GM21367 (cell line): ENCODE data around the gene MGAT5.
"Not testable (repeated sequence)": the region's sequence is repeated elsewhere in the genome, so short reads cannot be mapped to it uniquely, and the experiment has no call there.

Experiments
- ATAC-seq: cut with Tn5 transposase; IDR thresholded peaks from one replicate; pipeline ENCODE4 v1.9.1; 2021; ENCODE audit not compliant: unreplicated experiment

The MGAT5 gene

DNA sequence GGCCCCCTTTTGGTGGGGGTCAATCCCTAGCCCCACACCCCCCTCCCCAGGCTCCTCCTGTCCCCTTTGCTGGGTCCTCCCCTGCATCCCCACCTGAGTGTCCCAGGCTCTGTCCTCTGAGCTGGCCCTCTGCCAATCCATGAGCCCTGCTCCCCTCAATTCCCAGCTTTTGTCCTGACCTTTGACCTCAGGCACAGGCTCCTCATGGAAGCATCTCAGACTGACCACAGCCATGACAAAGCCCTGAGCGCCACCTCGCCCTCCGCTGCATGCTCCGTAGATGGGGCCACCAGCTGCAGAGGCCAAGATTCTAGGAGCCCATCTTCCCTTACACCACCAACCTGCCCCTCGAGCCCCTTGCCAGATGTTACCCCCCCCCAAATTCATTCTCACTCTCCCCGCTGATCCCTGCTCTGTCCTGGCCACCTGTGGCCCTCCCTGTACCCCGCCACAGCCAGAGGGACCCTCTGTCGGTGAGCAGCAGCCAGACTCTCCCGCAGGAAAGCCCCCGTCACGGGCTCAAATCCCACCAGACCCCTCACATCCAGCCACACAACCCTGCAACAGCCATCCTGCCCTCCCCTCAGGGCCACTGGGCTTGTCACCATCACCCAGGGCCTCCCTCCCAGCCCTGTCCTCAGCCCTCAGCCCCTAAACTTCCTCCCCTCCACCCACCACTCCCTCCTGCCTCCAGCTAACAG is 206.0 kb downstream of the MGAT5 start:
- no peak for ATAC-seq

DNA sequence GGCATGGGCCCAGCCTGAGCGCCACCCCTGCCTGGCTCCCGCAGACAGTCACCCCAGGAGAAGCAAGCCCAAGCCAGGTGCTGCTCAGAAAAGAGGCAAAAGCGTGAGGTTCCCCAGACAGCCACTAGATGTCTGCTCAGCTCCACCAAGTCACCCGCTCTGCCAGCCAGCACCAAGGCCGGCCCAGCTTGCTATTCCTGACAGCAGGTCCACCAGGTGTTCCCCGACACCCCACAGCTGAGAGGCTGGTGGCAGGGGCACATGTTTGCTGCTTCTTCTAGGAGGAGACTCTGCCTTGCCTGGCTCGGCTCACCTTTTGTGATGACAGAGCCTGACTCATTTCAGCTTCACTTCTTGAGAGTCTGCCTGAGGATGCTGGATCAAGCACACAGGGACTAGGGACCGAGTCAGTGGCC is 206.7 kb downstream of the MGAT5 start:
- peak; percentile 81 for ATAC-seq

DNA sequence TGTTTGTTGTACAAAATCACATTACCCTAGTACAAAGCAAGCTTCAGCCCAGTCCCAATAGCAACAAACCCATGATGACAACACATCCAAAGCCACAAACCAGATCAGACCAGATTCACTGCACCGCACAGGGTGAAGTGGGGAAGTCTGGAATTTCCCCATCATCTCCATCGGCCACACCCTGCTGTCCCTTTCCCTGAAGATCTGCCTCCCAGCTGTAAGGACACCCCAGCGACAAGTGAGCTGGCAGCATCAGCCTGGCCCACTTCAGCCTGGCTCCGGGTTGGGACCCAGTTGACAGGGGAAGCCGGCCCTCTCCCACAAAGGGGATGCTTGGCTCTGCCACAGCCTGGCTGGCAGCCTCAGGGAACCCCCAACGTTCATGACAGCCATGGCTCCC is 207.6 kb downstream of the MGAT5 start:
- ATAC-seq, result no peak

DNA sequence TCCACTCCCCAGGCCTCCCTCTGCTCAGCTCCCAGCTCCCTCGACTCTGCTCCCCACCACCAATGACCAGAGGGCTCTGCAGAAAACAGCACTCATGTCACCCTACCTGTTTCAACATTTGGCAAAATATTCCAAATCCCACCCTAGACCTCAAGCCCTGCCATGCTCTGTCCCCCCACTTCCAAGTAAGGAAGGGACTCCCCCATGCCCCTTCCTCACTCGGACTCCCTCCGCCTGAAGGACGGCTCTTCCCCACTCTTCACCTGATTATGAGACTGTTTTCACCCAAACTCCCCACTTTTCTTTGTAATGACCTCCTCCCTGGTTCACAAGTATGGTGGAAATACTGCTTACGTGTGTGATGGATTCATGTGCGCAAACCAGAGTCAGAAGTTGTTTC is 208.4 kb downstream of the MGAT5 start:
- ATAC-seq, result no peak

DNA sequence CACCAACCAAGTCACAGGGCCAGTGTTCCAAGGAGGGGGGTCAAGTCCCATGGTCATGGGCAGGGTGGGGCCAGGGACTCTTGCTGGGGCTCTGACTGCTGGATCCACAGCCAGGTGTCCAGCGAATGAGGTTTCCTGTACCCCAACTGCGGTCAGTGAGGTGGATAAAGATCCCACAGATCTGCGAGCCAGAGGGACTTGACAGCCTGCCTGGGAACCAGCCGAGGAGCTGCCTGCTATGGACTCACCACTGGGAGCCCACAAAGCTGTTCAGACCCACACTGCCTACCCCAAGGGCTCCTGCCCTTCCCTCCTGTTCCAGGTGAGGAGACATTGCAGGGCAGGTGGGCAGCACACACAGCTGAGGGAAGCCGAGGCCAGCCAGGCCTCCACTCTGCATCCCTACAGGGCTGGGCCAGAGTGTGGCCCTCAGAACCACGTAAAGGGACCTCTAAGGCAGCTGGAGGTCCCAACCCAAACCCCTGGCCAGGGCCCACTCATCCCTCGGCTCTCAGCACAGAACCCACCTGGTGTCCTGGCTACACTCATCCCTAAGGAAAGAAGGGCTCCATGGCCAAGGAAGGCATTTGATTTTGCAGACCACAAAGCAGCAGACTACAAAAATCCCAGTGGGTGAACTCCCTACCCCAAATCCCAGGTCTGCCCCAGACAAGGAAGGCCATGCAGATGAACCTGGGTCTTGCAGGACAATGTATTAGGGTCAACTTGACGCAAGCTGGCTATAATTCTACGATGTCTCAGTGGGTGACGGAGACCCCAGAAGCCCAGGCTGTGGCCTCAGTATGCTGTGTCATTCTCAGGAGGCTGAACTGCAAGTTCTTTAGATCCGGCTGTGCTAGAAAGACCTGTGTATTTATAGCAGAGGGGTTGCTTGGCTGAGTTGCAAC is 209.2 kb downstream of the MGAT5 start:
- no peak for ATAC-seq

DNA sequence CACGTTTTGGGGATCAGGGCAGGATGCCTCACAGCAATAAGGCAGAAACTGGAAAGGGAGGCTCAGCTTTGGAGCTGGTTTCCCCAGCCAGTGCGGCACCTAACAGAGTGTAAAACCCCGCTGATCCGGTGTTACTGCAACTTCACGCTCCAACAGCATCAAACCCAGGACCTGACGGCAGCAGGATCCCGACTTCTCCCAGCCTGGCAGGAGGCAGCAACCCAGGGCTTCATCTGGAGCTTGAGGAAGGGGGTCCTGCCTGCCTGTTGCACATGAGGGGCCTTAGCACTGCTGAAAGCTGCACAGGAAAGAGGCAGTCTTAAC is 209.8 kb downstream of the MGAT5 start:
- ATAC-seq, result no peak

DNA sequence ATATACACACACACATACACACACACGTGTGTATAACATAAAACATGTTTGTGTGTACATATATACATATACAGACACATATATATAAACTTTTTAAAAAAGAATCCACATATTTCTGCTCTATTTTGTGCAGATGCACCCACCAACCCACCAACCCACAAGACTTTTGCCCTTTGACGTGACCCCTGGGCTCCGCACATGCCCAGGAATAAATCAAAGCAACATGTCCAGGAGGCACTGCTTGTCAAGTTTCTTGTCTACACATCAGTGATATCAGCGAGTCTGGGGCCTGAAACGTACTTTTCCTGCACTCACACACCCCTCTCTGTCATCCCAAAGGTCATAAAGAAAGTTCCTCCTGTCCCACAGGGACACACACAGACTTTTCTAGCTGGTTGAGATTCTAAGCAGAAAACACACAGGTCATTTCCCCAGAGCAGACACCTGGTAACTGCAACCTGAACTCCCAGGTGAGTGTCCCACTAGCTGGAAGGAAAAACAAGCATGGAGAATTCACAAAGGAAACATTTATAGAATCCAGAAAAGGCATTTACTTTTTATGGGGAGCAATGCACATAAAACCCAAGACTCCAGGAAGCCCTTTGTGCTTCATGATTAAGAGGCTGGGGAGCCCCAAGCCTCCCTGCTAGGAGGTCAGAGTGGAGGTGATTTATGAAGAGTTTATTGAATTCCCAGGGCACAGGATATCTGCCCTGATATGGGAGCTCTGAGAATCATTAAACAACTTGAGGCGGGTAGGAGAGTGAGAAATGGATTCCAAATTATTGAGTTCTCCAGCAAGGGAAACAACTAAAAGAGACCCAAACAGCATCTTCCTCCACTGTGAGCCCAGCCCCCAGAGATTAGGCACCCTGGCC is 211.6 kb downstream of the MGAT5 start:
- no peak for ATAC-seq

DNA sequence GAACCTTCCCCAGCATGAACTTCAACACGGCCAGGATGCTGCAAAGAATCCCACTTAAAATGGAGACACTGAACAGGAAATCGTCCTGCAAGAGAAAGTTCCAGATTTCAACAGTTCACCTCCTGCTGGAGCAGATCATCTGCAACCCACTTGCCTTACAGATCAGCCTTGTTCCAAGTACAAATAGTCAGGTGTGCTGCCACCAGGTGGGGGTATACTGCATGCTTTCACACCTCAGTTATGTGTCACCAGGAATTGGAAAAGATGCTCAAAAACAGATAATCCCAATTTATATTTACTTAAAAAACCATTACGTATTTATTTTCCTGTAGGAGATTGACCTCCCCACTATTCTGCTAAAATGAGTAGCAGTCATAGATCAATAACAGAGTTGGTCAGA is 212.3 kb downstream of the MGAT5 start:
- no peak for ATAC-seq

DNA sequence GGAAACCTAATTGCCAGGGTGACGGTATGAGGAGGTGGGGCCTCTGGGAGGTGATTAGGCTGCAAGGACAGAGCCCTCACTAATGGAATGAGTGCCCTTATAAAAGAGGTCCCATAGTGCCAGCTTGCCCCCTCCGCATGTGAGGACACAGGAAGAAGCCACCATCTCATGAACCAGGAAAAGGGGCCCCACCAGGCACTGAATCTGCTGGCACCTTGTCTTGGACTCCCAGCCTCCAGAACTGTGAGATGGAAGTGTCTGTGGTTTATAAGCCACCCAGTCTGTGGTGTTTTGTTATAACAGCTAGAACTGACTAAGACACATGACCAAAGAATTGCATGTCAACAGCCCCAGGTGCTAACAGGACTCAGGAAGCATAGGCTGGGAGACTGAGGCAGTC is 214.3 kb downstream of the MGAT5 start:
- no peak for ATAC-seq

DNA sequence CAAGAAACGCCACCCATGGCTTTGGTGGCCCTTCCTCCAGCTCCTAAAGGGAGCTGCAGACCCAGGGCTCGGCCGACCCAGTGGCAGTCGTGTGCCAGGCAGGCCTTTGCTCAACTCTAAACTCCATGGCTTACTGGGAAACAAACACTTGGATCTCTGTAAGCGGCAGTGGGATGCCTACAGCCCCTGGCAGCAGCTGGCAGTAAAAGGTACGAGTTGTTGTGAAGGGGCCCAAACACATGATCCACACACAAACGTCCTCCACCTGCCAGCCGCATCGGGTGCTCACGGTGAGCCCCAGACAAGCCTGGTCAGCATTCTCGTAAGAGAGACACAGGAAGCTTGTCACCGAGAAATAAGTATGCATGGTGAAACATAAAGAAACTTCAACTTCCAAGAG is 214.9 kb downstream of the MGAT5 start:
- no peak for ATAC-seq

DNA sequence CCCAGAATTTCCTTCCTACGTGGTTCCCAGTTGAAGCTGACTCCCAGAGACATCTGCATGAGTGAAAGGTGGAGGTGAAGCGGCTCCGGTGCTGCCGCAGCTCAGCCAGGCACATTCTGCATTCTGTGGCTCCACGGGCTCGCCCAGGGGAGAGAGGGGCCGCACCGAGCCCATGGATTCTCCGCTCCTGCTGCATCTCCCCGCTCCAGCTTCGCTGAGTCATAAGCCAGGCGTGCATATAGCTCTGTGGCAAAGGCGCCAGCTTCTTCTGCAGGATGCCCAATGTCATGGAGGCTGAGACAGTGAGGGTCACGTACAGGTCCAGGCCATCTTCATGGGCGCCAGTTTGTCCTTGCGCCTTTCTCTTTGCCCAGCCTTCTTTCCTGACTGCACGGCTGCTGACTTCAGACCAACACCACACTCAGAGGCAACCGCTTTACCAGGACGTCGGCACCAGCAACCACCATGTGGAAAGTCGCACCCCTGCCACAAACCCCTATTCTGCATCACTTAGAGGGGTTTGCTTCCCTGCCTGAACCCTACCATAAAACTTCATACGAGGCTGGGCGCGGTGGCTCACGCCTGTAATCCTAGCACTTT is 215.7 kb downstream of the MGAT5 start:
- no peak for ATAC-seq

DNA sequence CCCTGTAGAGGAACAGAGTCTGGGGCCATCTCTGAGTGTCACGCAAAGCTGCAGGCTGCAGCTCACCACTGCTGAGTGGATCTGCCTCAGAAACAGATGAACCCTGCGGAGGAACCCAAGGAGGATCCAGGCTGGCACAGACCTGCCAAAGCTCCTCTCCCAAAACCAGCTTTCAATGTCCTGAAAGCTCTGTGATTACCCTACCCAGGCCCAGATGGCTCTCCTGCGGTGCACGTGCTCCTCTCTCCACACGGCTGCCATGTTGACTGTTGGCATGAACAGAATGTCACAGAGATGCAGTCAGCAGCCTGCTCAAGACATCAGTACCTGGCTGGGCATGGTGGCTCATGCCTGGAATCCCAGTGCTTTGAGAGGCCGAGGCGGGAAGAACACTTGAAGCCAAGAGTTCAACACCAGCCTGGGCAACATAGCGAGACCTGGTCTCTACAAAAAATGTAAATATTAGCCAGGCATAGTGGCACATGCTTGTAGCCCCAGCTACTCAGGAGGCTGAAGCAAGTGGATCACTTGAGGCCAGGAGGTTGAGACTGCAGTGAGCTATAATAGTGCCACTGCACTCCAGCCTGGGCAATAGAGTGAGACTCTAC is 216.8 kb downstream of the MGAT5 start:
- ATAC-seq, result no peak

DNA sequence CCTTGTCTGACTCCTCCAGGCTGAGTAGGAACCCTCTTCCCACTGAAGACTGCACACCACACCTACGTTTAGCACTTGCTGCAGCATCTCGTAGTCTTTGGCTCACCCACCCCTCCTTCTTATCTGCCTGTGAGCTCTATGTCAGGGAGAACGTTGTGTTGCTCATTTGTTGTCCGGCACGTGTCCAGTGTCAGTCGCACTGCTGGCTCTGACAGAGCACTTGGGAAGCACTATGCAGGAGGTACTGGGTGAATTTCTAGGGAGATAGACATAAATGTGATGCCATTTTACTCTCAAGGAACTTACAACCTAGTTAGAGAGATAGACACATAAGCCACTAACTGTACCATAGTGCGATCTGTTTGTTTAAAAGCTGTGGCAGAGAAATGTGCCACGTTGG is 223.1 kb downstream of the MGAT5 start:
- ATAC-seq, result not testable (repeated sequence)

DNA sequence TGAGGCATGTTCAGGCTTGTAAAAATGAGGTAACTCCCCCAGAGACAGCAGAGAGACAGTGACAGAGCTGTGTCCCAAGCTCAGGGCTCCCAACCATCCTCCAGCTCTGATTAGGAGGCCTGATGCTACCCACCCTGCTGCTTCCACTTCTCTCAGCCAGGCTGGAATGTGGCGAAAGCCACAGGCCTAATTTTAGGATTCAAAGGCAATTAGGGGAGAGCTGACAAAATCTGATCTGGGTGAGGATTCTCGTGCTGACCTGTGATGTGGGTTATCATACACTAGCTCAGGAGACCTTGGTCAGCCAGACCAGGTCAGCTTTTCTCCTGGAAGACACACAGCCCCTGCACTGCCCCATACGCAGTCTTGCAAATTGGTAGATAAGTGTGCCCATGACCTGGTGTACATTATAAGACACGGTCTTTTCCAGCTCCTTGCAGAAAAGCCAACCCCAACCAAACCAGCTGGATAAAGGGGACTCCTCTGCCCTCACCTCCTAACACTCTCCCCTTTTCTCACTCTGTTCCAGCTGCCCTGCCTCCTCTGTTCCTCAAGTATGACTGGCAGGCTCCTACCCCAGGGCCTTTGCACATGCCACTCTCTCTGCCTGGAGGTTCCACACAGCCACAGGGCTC is 225.9 kb downstream of the MGAT5 start:
- ATAC-seq, result no peak

DNA sequence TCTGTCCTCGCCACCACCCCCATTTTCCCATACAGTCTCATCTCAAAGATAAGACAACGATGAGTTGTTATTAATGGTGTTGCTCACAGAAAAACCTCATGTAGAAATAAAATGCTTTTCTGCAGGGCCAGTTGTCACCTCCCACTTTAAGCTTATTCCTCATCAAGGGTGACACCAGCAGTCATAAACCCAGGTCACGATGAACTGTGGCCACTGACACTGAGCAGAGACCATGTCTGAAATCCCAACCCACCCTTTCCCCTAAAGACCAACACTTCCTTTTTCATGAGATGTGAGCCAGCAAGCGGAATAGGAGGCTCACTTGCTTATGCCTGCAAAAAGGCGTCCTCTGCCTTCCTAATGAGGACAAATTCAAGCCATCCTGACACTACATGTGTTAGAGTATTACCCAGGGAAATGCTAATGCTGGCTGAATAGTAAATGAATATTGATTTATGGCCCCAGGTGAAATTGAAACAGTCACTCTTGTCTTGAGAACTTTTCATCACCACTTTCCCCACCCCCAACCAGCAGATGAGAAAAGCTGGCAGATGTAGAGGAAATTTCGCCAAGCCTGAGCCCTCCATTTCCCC is 228.4 kb downstream of the MGAT5 start:
- ATAC-seq, result no peak

DNA sequence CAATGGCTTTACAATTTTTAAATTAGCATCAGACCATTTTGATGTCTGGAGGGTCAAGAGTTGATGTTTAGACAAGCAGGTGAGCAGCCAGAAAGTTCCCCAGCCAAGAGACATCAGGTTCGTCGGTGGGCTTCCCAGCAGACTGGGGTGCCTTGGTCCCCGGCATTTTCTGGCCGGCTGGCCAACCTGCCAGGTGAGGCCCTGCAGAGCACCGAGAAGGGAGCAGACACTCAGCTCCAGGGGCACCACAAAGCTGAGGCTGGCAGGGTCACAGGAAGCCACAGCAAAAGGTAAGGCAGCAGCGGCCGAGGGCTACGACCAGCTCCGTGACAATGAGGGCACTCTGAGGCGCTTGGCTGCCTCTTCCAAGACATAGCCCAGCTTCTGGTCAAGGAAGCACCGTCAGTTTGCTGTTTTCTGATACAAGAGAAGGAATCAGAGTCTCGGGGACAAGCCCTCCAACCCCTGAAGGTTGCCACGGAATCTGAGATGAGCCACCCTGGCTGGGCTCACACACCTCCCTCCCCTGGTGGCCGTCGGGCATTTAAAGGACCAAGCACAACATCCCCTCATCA is 229.0 kb downstream of the MGAT5 start:
- no peak for ATAC-seq

DNA sequence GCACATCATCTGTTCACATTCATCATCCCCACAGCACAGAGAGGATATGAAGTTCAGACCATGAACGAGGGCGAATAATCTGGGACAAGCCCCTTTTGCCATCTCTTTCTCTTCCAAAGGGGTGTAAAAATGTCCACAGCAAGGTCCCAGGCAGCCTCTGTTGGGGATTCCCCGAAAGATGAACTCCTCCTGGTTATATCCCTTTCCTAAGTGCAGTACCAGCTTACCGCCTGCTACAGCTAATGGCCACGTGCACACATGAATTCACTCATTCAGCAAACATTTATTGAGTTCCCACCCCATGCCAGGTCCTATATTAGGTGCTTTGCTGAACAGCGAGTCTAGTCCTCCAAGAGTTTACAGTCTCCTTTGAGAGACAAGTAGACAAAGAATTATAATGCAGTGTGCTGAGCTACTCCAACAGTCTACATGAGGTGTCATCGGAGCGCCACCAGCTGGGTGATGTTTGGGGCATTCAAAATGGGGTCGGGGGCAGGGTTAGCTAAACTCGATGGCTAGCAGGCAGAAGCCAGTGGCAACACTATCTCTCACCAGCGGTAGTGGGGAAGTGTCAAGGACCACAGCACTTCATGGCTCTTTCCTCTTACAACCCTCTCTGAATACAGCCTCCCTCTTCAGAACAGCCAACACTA is 236.0 kb downstream of the MGAT5 start:
- ATAC-seq, result no peak

DNA sequence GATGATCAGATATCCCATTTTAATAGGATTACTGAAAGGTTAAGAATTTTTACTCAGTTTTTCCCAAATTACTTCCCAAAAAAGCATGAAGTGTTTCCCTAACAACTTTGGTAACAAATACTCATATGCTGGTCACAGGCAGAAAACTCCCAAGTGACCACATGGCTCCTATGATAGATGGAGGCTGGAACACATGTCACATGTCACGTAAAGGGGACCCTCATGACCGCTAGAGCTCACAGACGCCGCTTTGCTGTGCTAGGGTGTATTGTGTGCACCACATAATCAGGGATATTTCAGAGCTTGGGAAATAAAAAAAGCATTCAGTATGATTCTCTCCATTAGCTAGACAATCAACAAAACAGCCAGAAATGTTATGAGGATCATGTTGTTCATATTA is 236.7 kb downstream of the MGAT5 start:
- no peak for ATAC-seq

DNA sequence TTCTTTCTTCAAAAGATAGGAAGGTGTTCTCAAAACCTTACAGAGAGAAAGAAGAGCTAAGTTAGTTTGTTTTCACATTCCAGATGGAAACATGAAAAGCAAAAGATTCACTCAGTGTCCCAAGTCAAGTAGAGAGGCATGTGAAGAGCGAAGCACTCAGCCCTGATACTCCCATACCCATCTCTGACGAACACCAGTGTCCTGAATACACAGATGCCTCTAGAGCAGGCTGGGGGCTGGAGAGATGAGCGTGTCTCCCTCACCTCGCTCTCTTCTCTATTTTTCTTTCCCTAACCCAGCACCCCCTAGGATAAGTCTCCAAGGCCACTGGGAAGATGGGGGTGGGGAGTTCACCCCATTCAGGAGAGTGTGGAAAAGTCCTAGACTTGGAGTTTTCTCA is 237.2 kb downstream of the MGAT5 start:
- ATAC-seq, result no peak
